Measurements from ENCODE around the gene DNMT3A.

GRCh38 chr2:25387876-25388449 is 46.2 kb upstream of the DNMT3A start:
- TF ChIP-seq, protein P1, sequence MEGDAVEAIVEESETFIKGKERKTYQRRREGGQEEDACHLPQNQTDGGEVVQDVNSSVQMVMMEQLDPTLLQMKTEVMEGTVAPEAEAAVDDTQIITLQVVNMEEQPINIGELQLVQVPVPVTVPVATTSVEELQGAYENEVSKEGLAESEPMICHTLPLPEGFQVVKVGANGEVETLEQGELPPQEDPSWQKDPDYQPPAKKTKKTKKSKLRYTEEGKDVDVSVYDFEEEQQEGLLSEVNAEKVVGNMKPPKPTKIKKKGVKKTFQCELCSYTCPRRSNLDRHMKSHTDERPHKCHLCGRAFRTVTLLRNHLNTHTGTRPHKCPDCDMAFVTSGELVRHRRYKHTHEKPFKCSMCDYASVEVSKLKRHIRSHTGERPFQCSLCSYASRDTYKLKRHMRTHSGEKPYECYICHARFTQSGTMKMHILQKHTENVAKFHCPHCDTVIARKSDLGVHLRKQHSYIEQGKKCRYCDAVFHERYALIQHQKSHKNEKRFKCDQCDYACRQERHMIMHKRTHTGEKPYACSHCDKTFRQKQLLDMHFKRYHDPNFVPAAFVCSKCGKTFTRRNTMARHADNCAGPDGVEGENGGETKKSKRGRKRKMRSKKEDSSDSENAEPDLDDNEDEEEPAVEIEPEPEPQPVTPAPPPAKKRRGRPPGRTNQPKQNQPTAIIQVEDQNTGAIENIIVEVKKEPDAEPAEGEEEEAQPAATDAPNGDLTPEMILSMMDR (IDR thresholded peaks at IDR 0.05 in 8 of 11, conservative IDR thresholded peaks at IDR 0.05 in 3 of 11) = no peak
- no peak for TF ChIP-seq POLR2A (IDR thresholded peaks at IDR 0.05)
